GM12891 (cell line): ENCODE measurements around the gene KIT.

ENCODE experiments used
- DNase-seq: peaks from one replicate; pipeline ENCODE4 v3.0.0; 2011; ENCODE audit warnings: low spot score; ENCODE audit not compliant: insufficient read length
- FAIRE-seq: peaks from 2 replicates; lab custom pipeline; 2011; peaks lifted over from hg19 to GRCh38; lab: Jason Lieb, UNC
- PAX5 ChIP-seq: IDR thresholded peaks from 2 replicates; pipeline ENCODE4 v1.6.1; 2011; ENCODE audit warnings: low read length, moderate library complexity, mild to moderate bottlenecking; ENCODE audit not compliant: insufficient read depth, severe bottlenecking
- POLR2A ChIP-seq: IDR thresholded peaks from 2 replicates; pipeline ENCODE4 v1.6.1; 2011; ENCODE audit warnings: low read depth, low read length, control low read depth
- POLR2AphosphoS5 ChIP-seq: IDR thresholded peaks from 2 replicates; pipeline ENCODE4 v1.6.1; 2011; ENCODE audit warnings: low read depth, low read length, control low read depth
- POU2F2 ChIP-seq: IDR thresholded peaks from 2 replicates; pipeline ENCODE4 v1.6.1; 2011; ENCODE audit warnings: low read depth, mild to moderate bottlenecking, control low read depth, low read length, moderate library complexity
- SPI1 ChIP-seq: IDR thresholded peaks from 2 replicates; pipeline ENCODE4 v1.6.1; 2011; ENCODE audit warnings: low read depth, low read length, control low read depth
- TAF1 ChIP-seq: IDR thresholded peaks from 2 replicates; pipeline ENCODE4 v1.6.1; 2011; ENCODE audit warnings: low read depth, low read length, control low read depth

KIT gene

GRCh38 chr4:54767376-54767775 lies 109.6 kb downstream of the KIT start:
- no peak for DNase-seq
- no peak for FAIRE-seq
- TF ChIP-seq TAF1, result no peak
- no peak for TF ChIP-seq PAX5

DNA sequence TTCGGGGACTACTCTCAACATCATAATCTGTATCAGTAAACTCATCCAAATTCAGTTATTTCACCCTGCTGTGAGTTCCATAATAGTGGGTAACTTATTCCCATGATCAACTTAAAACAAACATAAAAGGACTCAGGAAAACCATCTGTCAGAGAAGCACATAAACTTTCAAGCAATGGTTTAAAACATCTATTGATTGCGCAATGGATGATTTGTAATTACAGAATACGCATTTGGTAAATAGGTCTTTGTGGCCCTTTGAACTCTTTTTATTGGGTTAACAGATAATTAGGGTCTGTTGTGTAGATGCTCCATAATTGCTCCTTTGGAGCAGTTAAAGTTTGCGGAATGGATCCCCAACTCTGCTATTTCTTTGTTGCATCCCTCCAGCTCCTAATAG lies 115.3 kb downstream of the KIT start:
- no peak for TF ChIP-seq POLR2A
- no peak for TF ChIP-seq SPI1
- FAIRE-seq (no peak), DNase-seq (no peak)

DNA sequence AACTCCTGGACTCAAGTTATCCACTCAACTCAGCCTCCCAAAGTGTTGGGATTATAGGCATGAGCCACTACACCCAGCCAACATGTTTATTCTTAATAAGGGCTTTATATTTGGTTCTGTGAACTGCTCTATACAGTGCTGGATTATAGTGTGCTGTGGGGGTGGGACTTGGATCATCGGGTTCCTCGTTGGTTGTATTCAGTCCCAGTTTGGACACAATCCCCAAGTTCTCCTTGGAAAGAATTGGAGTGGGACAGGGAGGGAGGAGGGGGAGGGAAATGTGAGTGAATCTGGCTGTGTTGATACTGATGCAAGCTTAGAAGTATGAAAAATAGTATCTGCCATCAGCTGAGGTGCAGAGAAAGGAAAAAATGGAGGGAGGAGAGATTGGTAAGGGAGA lies 121.3 kb downstream of the KIT start:
- no peak for DNase-seq
- FAIRE-seq, result no peak
- TF ChIP-seq TAF1 (no peak), POLR2A (no peak), POLR2AphosphoS5 (no peak)

GRCh38 chr4:54779476-54780148 lies 121.9 kb downstream of the KIT start:
- FAIRE-seq (no peak), DNase-seq (no peak)
- TF ChIP-seq TAF1, result no peak
- TF ChIP-seq POLR2AphosphoS5, result no peak
- no peak for TF ChIP-seq POU2F2
- TF ChIP-seq PAX5, result no peak
- TF ChIP-seq SPI1, result no peak
- TF ChIP-seq POLR2A, result no peak

DNA sequence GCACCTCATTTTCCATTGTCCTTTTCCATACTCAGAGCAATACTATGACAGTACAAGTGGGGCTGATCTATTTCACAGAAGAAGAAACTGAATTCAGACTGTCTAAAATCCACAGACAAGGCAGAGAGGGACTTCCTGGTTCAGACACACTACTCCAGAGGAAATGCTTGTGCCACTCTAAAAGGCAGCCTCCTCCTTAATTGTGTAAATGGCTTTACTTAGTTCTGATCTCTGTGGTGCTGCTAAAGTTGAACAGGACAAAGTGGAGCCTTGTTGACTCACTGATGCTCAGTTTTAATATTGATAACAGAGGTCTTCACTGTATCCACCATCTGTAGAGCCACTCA lies 122.4 kb downstream of the KIT start:
- no peak for DNase-seq
- FAIRE-seq, result no peak
- TF ChIP-seq POU2F2 (no peak), POLR2AphosphoS5 (no peak), TAF1 (no peak), POLR2A (no peak), SPI1 (no peak), PAX5 (no peak)

- no peak for DNase-seq
- FAIRE-seq, result no peak
These were observed 124.0 kb downstream of the KIT start for GRCh38 chr4:54781756-54782155.

DNA sequence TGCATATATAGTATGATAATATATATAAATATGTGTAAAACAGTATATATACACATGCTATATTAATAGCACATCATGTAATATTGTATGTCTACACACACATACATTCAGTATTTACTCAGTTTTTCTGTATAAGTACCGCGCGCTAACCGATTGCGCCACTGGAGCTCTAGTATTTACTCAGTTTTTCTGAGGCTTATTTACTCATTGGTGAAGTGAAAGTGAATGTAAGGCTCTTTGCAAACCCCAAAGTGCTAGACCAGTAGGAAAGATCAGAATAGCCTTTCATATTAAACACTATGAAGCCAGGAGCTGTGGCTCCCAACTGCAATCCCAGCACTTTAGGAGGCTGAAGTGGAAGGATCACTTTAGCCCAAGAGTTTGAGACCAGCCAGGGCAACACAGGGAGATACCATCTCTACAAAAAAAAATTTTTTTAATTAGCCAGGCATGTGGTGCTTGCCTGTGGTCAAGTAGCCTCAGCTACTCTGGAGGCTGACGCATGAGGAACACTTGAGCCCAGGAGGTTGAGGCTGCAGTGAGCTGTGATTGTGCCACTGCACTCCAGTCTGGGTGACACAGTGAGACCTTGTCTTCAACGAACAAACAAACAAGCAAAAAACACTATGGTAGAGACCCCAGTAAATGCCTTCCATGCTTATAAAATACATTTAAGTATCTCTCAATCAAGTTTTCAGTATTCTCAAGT lies 125.8 kb downstream of the KIT start:
- TF ChIP-seq POLR2AphosphoS5, result no peak
- no peak for TF ChIP-seq POU2F2
- no peak for TF ChIP-seq PAX5
- no peak for TF ChIP-seq POLR2A
- TF ChIP-seq SPI1, result no peak
- DNase-seq (no peak), FAIRE-seq (no peak)

More at GRCh38 chr4:54781756-54782155, 124.0 kb downstream of the KIT start:
- TF ChIP-seq POLR2A, result no peak
- no peak for TF ChIP-seq SPI1
- no peak for TF ChIP-seq POU2F2
- TF ChIP-seq TAF1, result no peak
- no peak for TF ChIP-seq PAX5
- no peak for TF ChIP-seq POLR2AphosphoS5

- no peak for FAIRE-seq
- DNase-seq, result no peak
- no peak for TF ChIP-seq POLR2AphosphoS5
- no peak for TF ChIP-seq PAX5
- no peak for TF ChIP-seq TAF1
- TF ChIP-seq POLR2A, result no peak
- TF ChIP-seq POU2F2, result no peak
- TF ChIP-seq SPI1, result no peak
These were observed 126.5 kb downstream of the KIT start for GRCh38 chr4:54784161-54784671.
